SW480 (cell line): ENCODE results near the gene GPN3.
A peak's percentile ranks its signal among the peaks of the same experiment; 100 is the strongest.
"Not testable (repeated sequence)": the region's sequence is repeated elsewhere in the genome, so short reads cannot be mapped to it uniquely, and the experiment has no call there.

Experiments
- DNase-seq: peaks from one replicate; pipeline ENCODE4 v3.0.0-alpha.2; 2016; ENCODE audit warnings: low spot score

GPN3 gene

DNA sequence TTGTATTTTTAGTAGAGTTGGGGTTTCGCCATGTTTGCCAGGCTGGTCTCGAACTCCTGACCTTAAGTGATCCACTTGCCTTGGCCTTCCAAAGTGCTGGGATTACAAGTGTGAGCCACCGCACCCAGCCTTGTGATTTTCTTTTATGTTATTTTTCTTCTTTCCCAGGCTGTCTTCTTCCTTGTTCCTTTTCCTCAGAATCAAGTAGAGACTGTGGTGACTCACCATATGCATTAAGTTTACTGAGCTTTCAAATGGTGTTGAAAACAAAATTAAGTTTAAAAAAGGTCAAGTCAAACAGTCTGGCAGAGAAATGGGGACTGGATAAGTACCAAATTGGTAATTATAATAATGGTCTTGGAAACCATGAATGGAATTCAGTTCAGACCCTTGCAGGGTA is 23.6 kb downstream of the GPN3 start:
- no peak for DNase-seq

DNA sequence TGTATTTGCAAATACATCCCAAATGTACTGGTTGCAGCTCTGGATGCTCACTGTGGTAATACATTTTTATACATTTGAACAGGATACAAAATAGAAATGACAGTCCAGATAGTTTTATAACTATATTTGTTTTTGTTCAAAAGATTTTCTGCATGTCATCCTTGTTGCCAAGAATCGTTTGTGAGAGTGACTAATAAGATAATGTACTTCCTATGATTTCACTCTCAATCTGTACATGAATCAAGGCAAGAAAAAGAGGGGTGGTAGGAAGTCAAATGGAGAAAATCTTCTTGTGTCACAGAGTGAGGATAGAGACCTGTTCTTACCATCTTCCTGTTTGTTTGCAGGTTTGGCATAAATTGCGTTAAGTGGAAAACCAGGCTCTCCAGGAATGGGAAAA is 31.8 kb downstream of the GPN3 start:
- DNase-seq, result no peak

DNA sequence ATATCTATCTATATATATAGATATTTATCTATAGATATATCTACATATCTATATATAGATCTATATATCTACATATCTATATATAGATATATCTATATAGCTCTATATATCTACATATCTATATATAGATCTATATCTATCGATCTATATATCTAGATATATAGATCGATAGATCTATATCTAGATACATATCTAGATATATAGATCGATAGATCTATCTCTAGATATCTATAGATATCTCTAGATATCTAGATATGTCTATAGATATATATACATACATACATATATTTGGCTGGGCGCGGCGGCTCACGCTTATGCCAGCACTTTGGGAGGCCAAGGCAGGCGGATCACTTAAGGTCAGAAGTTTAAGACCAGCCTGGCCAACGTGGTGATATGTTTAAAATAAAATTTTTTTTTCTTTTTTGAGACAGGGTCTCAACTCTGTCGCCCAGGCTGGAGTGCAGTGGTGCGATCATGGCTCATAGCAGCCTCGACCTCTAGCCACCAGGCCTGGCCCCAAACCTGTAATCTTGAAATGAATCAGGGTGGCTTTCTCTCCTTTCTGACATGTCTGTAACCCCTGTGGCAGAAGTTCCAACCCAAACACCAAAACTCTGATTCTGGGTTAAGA is 36.0 kb downstream of the GPN3 start:
- no peak for DNase-seq

DNA sequence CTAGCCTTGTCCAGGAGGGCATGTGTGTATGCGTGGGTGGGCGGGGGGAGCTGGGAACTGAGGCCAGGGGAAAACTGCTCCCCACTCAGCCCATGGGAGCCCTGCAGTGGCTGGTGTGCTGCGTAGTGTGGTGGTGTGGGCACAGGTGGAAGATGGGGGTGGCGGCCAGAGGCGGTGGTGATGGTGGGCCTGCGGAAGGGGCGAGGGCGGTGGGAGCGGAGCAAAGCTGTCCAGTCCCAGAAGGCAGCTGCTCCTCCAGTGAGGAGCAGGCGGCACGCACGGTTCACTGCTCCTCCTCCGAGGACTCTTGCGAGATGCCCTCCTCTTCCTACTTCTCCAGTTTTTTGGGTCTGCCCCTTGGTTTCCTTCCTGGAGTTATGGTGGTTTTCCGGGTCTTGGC is 38.4 kb downstream of the GPN3 start:
- DNase-seq, result not testable (repeated sequence)

DNA sequence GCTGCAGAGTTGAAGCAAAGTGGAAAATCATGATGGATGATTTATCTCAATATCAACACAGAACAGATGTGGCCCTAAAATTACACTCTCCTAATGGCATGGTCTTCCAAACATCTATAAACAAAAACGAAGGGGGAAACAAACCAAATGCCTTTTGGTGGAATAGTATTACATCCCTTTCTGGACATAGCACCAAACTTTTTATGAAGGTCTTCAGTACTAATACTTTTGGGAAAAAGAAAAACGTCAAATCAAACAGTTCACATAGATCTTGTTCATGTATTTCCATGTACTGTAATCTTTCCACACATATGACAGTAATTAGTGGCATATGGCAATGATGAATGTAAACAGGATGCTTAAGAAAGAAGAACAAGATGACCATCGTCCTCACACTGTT is 41.7 kb downstream of the GPN3 start:
- no peak for DNase-seq

DNA sequence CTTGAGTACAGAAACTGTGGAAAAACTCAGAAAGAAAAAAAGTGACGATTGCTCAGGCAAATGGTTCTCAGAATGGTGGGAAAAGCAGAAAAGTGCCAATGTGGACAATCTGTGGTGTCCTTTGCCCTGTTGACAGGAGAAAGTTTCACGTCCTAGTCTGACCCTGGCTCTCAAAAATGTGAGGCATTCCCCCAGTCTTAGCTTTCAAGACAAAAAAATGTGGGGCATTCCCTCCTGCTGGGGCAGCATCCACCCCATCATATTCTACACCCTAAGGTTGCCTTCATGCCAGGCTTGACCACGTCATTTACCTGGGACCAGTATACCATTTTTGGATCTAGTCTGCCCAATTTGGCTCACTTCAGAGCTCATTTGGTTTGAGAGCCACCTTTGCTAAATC is 43.8 kb downstream of the GPN3 start:
- no peak for DNase-seq

DNA sequence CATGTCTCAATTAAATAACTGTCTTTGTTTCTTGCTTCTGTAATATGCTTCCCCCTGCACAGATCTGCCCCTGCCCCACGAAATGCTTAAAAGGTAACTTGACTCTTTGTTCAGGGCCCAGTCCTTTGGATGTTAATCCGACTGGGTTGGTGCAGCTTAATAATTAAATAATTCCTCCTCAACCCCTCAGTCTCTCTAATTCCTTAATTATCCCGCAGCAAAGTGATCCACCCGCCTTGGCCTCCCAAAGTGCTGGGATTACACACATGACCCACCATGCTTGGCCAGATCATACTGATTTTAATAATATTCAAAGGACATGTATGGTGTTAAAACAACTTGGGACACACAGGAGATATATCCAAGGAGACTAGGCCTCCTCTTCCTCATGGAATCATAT is 46.4 kb downstream of the GPN3 start:
- no peak for DNase-seq

DNA sequence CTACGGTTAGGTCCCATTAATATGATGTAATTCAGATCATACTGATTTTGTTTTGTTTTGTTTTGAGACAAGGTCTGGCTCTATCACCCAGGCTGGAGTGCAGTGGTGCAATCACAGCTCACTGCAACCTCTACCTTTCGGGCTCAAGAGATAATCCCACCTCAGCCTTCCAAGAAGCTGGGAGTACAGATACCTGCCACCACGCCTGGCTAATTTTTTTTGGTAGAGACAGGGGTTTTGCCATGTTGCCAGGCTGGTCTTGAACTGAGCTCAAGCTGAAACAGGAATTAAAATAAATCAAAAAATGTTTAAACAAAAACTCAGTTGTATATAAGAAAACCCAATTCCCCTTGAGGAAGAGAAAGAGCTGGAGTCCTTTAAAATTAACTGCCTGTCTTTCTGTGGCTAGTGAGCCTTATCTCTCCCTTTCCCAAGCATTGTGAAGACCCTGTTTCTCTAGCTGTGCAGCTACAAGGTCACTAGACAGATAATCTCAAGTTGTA is 46.8 kb downstream of the GPN3 start:
- DNase-seq, result no peak

DNA sequence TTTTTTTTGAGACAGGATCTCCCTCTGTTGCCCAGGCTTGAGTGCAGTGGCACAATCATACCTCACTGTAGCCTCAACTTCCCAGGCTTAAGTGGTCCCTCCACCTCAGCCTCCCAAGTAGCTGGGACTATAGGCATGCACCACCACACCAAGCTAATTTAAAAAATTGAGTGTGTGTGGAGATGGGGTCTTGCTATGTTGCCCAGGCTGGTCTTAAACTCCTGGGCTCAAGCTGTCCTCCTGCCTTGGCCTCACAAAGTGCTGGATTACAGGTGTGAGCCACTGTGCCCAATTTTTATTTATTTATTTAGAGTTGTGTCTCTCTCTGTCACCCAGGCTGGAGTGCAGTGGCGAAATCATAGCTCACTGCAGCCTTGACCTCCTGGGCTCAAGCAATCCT is 47.4 kb downstream of the GPN3 start:
- DNase-seq, result not testable (repeated sequence)

DNA sequence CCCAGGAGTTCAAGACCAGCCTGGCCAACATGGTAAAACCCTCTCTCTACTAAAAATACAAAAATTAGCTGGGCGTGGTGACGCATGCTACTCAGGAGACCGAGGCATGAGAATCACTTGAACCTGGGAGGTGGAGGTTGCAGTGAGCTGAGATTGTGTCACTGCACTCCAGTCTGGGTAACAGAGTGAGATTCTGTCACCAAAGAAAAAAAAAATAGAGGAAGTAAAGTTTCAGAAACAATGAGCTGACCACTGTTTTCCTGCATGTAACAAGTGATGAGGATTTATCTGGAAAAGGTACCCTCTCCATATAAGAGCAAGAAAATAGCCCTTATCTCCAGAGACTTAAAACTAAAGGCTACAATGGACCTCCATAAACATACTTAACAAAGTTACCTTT is 50.9 kb downstream of the GPN3 start:
- DNase-seq, result not testable (repeated sequence)

DNA sequence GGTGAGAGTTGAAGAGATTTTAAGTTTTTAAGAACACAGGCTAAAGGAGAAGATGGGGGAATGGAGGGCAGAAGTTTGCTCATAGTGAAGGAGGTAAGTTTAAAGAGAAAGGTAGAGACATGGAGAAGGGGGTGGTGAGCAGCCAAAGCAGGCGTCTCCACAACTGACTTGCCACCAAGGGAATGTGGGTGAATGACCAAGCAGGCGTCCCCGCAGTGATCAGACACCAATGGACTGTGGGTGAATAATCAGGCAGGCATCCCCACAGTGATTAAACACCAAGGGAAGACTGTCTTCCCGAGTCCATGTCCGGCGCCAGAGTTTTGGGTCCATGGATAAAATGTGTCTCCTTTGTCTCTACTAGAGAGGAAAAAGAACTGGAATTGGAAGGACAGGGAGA is 58.0 kb downstream of the GPN3 start:
- not testable (repeated sequence) for DNase-seq

DNA sequence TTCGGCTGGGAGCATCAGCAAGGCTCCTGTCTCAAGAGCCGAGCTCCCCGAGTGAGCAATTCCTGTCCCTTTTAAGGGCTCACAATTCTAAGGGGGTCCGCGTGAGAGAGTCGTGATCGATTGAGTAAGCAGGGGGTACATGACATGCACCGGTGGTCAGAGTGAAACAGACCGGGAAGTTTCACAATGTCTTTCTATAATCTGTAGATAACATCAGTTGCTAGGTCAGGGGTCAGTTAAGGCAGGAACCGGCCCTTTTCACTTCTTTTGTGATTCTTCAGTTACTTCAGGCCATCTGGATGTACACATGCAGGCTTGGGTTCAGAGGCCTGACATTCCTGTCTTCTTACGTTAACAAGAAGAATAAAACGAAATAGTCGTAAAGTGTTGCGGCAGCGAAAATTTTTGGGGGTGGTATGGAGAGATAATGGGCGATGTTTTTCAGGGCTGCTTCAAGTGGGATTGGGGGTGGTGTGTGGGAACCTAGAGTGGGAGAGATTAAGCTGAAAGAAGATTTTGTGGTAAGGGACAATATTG is 62.9 kb downstream of the GPN3 start:
- not testable (repeated sequence) for DNase-seq

DNA sequence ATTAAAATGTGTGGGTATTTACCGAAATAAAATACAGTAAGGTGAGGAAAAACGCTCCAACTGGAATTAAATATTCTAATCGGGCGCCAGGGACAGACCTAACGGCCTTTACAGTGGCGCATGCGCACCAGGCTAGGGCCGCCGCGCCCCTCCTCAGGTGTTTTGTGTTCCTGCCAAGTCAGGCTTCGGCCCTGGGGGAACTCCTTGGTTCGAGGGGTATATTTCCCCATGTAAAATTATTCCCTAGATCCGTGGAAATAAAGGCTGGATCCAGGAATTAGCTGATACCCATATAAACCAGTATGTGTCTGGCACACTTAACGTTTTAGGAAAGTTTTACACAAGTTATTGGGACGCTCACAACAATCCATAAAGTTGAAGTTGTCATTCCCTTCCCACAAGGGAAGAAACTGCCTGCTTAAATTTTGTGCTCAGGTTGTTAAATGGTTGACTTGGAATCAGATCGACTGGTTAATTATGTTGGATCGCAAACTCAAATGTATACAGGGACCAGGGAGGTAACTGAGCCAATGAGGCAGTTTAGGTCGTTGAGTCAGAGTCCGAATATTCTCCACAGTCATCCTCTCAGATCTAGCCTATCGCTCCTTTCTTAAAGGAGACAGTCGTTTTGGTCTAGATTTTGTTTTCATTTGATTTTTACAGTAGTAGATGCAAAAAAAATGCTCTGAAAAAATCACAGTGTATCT is 63.9 kb downstream of the GPN3 start:
- peak; percentile 65 for DNase-seq

DNA sequence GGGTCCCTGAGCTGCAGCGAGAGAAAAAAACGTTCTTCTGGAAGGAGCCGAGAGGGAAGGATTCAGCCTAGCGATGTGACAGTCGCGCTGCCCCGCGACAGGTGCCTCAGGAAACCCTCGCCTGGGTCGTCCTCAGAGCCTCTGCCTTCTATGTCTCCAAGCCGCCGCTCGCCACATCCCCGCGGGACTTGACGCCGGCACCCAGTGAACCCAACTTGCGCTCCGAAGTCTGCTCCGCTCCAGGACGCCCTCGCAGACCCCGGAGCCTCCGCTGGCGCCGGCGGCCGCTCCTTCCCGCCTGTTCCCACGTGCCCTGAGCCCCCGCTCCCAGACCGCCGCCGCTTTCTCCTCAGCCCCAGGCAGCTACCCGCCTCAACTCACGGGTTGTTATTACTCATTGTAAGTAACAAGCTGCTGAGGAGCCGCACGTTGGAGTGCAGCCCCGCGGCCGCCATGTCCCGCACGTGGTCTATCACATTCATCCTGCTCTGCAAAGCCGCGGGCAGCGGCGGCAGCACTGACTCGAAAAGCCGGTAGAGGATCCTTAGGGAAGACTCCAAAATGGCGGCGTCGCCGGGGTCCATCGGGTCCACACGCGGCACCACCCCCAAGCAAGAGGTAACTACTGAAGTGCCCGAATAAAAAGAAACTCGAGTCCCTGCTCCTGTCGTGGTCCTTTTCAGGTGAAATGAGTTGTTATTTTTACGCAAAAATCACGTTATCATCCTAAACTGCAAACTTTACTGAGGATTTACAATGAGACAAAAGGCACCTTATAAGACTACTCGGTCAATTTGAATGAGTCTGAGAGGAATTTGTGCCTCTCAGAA is 64.7 kb downstream of the GPN3 start, which contains the start of gene ANAPC7:
ANAPC7 (minus strand) TSS at position 563 of the 830 bp plus-strand sequence; CDS start at position 482, 81 bp downstream.
- DNase-seq, result peak; percentile 88
